ENCODE results near the gene FBXO45. TPM values are rescaled to one million over a fixed set of nuclear protein-coding genes. Genes with fewer than 3 reads are reported as not detected.
A peak's percentile ranks its signal among the peaks of the same experiment; 100 is the strongest.

The FBXO45 gene
- total and polyA plus RNA-seq, 2 of the 13 experiments (the other 11 are each of a cell fraction or from before 2014, with no cell fraction given) = 7.0 to 12.1 TPM

DNA sequence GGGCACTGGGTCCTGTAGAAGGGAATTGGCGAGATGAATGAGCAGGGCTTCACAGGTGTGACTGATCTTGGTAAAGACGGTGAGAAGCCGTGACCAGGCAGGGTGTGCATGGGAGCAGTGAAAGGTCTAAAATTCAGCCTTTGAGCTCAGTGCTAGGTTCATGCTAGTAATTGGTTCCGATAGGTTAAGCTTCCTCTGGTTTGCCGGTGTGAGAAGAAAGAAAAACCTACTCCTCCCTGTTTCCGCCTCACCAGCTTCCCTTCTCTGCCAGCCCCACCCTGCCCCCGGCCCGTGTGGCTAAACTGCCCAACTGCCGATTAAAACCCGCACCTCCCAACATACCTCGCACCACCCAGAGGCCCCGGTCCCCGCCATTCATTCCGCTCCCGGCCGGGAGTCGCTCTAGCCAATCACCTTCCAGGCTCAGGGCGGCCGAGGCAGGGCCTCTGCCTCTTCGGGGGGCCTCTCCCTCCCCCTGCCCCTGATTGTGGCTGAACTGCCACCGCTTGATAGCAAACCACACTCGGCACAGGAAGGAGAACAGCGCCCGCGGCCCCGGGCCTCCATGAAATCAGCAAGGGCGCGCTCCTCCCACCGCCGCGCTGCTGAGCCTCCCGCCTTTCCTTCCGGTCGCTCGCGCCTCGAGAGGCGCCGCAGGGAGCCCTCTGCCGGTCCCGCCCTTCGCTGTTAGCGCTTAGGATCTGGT, 63.7 kb downstream of the FBXO45 start (continued):
- TF ChIP-seq STAG1 (CRISPR knock-in tag; IDR thresholded peaks at IDR 0.05) = peak; percentile 14; the same call in 1 of the 2 replicates
- TF ChIP-seq TFAP4 (IDR thresholded peaks at IDR 0.05; ENCODE audit: borderline replicate concordance, low read depth) = no peak
- TF ChIP-seq, protein P1, sequence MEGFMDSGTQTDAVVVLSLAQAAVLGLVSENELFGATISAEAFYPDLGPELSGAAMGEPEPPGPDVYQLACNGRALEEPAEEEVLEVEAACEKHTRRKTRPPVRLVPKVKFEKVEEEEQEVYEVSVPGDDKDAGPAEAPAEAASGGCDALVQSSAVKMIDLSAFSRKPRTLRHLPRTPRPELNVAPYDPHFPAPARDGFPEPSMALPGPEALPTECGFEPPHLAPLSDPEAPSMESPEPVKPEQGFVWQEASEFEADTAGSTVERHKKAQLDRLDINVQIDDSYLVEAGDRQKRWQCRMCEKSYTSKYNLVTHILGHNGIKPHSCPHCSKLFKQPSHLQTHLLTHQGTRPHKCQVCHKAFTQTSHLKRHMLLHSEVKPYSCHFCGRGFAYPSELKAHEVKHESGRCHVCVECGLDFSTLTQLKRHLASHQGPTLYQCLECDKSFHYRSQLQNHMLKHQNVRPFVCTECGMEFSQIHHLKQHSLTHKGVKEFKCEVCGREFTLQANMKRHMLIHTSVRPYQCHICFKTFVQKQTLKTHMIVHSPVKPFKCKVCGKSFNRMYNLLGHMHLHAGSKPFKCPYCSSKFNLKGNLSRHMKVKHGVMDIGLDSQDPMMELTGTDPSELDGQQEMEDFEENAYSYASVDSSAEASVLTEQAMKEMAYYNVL (CRISPR knock-in tag; IDR thresholded peaks at IDR 0.05; ENCODE audit: borderline replicate concordance) = peak; percentile 73; the same call in 1 of the 2 replicates
- TF ChIP-seq ZKSCAN8 (CRISPR knock-in tag; IDR thresholded peaks at IDR 0.05; ENCODE audit: borderline replicate concordance) = peak; percentile 43; the same call in 1 of the 2 replicates
- TF ChIP-seq ZNF432 (CRISPR knock-in tag; IDR thresholded peaks at IDR 0.05; ENCODE audit: borderline replicate concordance) = no peak
- peak; percentile 60; the same call in 1 of the 2 replicates for TF ChIP-seq ZSCAN31 (CRISPR knock-in tag; IDR thresholded peaks at IDR 0.05; ENCODE audit: low read depth)
- TF ChIP-seq SNRNP70 (IDR thresholded peaks at IDR 0.05; ENCODE audit: low read depth, low read length) = no peak
- no peak; the same call in 1 of the 2 replicates for TF ChIP-seq ZMYM3 (CRISPR knock-in tag; IDR thresholded peaks at IDR 0.05)
- TF ChIP-seq, protein P2, sequence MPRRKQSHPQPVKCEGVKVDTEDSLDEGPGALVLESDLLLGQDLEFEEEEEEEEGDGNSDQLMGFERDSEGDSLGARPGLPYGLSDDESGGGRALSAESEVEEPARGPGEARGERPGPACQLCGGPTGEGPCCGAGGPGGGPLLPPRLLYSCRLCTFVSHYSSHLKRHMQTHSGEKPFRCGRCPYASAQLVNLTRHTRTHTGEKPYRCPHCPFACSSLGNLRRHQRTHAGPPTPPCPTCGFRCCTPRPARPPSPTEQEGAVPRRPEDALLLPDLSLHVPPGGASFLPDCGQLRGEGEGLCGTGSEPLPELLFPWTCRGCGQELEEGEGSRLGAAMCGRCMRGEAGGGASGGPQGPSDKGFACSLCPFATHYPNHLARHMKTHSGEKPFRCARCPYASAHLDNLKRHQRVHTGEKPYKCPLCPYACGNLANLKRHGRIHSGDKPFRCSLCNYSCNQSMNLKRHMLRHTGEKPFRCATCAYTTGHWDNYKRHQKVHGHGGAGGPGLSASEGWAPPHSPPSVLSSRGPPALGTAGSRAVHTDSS (CRISPR knock-in tag; conservative IDR thresholded peaks at IDR 0.05) = no peak
- TF ChIP-seq ZNF318 (CRISPR knock-in tag; IDR thresholded peaks at IDR 0.05) = no peak
- peak; percentile 57; the same call in 1 of the 2 replicates for TF ChIP-seq ZNF816 (CRISPR knock-in tag; IDR thresholded peaks at IDR 0.05; ENCODE audit: borderline replicate concordance)
- TF ChIP-seq, protein P3, sequence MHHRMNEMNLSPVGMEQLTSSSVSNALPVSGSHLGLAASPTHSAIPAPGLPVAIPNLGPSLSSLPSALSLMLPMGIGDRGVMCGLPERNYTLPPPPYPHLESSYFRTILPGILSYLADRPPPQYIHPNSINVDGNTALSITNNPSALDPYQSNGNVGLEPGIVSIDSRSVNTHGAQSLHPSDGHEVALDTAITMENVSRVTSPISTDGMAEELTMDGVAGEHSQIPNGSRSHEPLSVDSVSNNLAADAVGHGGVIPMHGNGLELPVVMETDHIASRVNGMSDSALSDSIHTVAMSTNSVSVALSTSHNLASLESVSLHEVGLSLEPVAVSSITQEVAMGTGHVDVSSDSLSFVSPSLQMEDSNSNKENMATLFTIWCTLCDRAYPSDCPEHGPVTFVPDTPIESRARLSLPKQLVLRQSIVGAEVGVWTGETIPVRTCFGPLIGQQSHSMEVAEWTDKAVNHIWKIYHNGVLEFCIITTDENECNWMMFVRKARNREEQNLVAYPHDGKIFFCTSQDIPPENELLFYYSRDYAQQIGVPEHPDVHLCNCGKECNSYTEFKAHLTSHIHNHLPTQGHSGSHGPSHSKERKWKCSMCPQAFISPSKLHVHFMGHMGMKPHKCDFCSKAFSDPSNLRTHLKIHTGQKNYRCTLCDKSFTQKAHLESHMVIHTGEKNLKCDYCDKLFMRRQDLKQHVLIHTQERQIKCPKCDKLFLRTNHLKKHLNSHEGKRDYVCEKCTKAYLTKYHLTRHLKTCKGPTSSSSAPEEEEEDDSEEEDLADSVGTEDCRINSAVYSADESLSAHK (CRISPR knock-in tag; IDR thresholded peaks at IDR 0.05; ENCODE audit: borderline replicate concordance) = no peak
